IMR-90 (cell line): Measurements from ENCODE around the gene ZBTB45. TPM values are rescaled to one million over a fixed set of nuclear protein-coding genes. Genes with fewer than 3 reads are reported as not detected.

Experiments
- ATAC-seq: fragments of 200-7000 bp; cut with Tn5 transposase; 2 replicates; pipeline ENCODE4 v1.9.1; 2020; ENCODE audit warnings: low read depth, mild to moderate bottlenecking, moderate library complexity
- Bru-seq: library from RNA; stranded (reverse); fragments of 400-500 nt; gene quantifications from one replicate; lab custom pipeline; 2021; lab: Mats Ljungman, UMichigan
- BruChase-seq, 2 experiments: library from RNA; stranded (reverse); fragments of 400-500 nt; gene quantifications; one replicate each; lab custom pipeline; 2021; lab: Mats Ljungman, UMichigan
- BruUV-seq: library from RNA; stranded (reverse); fragments of 400-500 nt; replicated peaks from 2 replicates; lab custom pipeline; 2021; lab: Mats Ljungman, UMichigan
- CTCF ChIA-PET: fragments of 300-600 bp; formaldehyde crosslinking; extraction: SDS; loops from one replicate; lab custom pipeline; 2021; ENCODE audit warnings: antibody characterized with exemption; lab: Yijun Ruan, JAX
- POLR2A ChIA-PET: fragments of 300-600 bp; sonication (Branson Sonifier 250); formaldehyde crosslinking; loops from one replicate; lab custom pipeline; 2022; ENCODE audit warnings: antibody characterized with exemption; ENCODE audit not compliant: unreplicated experiment; lab: Charles Lee
- DNase-seq: peaks from one replicate; pipeline ENCODE4 v3.0.0; 2013
- H2AFZ ChIP-seq: replicated peaks from 2 replicates; pipeline ENCODE3; 2013; ENCODE audit warnings: low read length, mild to moderate bottlenecking; ENCODE audit not compliant: poor library complexity
- H2AK5ac ChIP-seq: 2 replicates; pipeline ENCODE4 v1.6.1; 2013; ENCODE audit warnings: low read depth, low read length, inconsistent platforms
- H2AK9ac ChIP-seq: replicated peaks from 2 replicates; pipeline ENCODE3; 2013; ENCODE audit warnings: mild to moderate bottlenecking, low read depth, low read length, moderate library complexity; ENCODE audit not compliant: poor library complexity
- H2BK120ac ChIP-seq: 2 replicates; pipeline ENCODE4 v1.6.1; 2013; ENCODE audit warnings: low read depth, low read length, inconsistent platforms
- H2BK15ac ChIP-seq: 3 replicates; pipeline ENCODE4 v1.6.1; 2013; ENCODE audit warnings: low read depth, low read length, inconsistent platforms
- H2BK20ac ChIP-seq: 2 replicates; pipeline ENCODE4 v1.6.1; 2013; ENCODE audit warnings: low read depth, mild to moderate bottlenecking, inconsistent platforms, low read length, moderate library complexity
- H2BK5ac ChIP-seq: 2 replicates; pipeline ENCODE4 v1.6.1; 2013; ENCODE audit warnings: mild to moderate bottlenecking, low read depth, low read length, inconsistent platforms; ENCODE audit not compliant: poor library complexity, severe bottlenecking
- H3K14ac ChIP-seq: replicated peaks from 2 replicates; pipeline ENCODE4 v1.6.1; 2013; ENCODE audit warnings: low read depth, low read length, inconsistent platforms
- H3K18ac ChIP-seq: 2 replicates; pipeline ENCODE4 v1.6.1; 2013; ENCODE audit warnings: low read depth, low read length, control low read depth
- H3K23ac ChIP-seq: 2 replicates; pipeline ENCODE4 v1.6.1; 2013; ENCODE audit warnings: low read depth, low read length, inconsistent platforms
- H3K27ac ChIP-seq: 2 replicates; pipeline ENCODE4 v1.5.1; 2013; ENCODE audit warnings: mild to moderate bottlenecking, control low read depth, low read length; ENCODE audit not compliant: insufficient read depth
- H3K27me3 ChIP-seq: 2 replicates; pipeline ENCODE4 v1.6.1; 2013; ENCODE audit warnings: low read length; ENCODE audit not compliant: control insufficient read depth, insufficient read depth
- H3K36me3 ChIP-seq: 2 replicates; pipeline ENCODE4 v1.6.1; 2013; ENCODE audit warnings: low read length, mixed read lengths; ENCODE audit not compliant: control insufficient read depth, insufficient read depth
- H3K4ac ChIP-seq: 2 replicates; pipeline ENCODE4 v1.6.1; 2013; ENCODE audit warnings: low read depth, low read length, inconsistent platforms
- H3K4me1 ChIP-seq: 2 replicates; pipeline ENCODE4 v1.6.1; 2013; ENCODE audit warnings: low read length, mixed read lengths; ENCODE audit not compliant: control insufficient read depth, insufficient read depth
- H3K4me2 ChIP-seq: 2 replicates; pipeline ENCODE4 v1.6.1; 2013; ENCODE audit warnings: low read depth, mild to moderate bottlenecking, control low read depth, low read length, moderate library complexity
- H3K4me3 ChIP-seq: 2 replicates; pipeline ENCODE4 v1.5.1; 2013; ENCODE audit warnings: low read depth, mild to moderate bottlenecking, control low read depth, low read length, moderate library complexity; ENCODE audit not compliant: insufficient read depth
- H3K56ac ChIP-seq: 2 replicates; pipeline ENCODE4 v1.6.1; 2013; ENCODE audit warnings: low read length, inconsistent platforms; ENCODE audit not compliant: insufficient read depth; ENCODE audit errors: extremely low read depth
- H3K79me1 ChIP-seq, 2 experiments: 2 replicates each; pipeline ENCODE4 v1.6.1; 2013; ENCODE audit warnings: low read length in 2 of 2, inconsistent platforms in 1 of 2, low read depth in 1 of 2
- H3K9ac ChIP-seq: 2 replicates; pipeline ENCODE4 v1.6.1; 2013; ENCODE audit warnings: low read depth, low read length, control low read depth
- H3K9me1 ChIP-seq: 2 replicates; pipeline ENCODE4 v1.6.1; 2013; ENCODE audit warnings: low read length, inconsistent platforms; ENCODE audit not compliant: insufficient read depth
- H3K9me3 ChIP-seq: 2 replicates; pipeline ENCODE4 v1.6.1; 2013; ENCODE audit warnings: low read length; ENCODE audit not compliant: control insufficient read depth, insufficient read depth
- H4K20me1 ChIP-seq: 2 replicates; pipeline ENCODE4 v1.6.1; 2013; ENCODE audit warnings: low read length, inconsistent platforms; ENCODE audit not compliant: insufficient read depth
- H4K5ac ChIP-seq: 2 replicates; pipeline ENCODE4 v1.6.1; 2013; ENCODE audit warnings: mild to moderate bottlenecking, low read depth, low read length, control low read depth
- H4K8ac ChIP-seq, 2 experiments: 2 replicates each; pipeline ENCODE4 v1.6.1; 2013; ENCODE audit warnings: low read depth in 2 of 2, low read length in 2 of 2, control low read depth in 1 of 2, inconsistent platforms in 1 of 2
- H4K91ac ChIP-seq: 2 replicates; pipeline ENCODE4 v1.6.1; 2013; ENCODE audit warnings: low read depth, low read length, inconsistent platforms; ENCODE audit not compliant: insufficient read depth
- CEBPB ChIP-seq: IDR thresholded peaks from 2 replicates; pipeline ENCODE4 v1.6.1; 2012; ENCODE audit warnings: low read depth, low read length, improper control_type of control experiment
- CHD1 ChIP-seq: IDR thresholded peaks from 2 replicates; pipeline ENCODE4 v1.6.1; 2012; ENCODE audit warnings: low read depth, low read length, improper control_type of control experiment
- ELK1 ChIP-seq: fragments of 150-350 bp; IDR thresholded peaks from 2 replicates; pipeline ENCODE4 v1.6.1; 2016; ENCODE audit warnings: low read depth, mild to moderate bottlenecking, low read length, moderate library complexity, borderline replicate concordance
- MAFK ChIP-seq: IDR thresholded peaks from 2 replicates; pipeline ENCODE4 v1.6.1; 2012; ENCODE audit warnings: low read depth, low read length, improper control_type of control experiment
- MAZ ChIP-seq: IDR thresholded peaks from 2 replicates; pipeline ENCODE4 v1.6.1; 2012; ENCODE audit warnings: low read depth, mild to moderate bottlenecking, low read length, improper control_type of control experiment, moderate library complexity, borderline replicate concordance
- MXI1 ChIP-seq: IDR thresholded peaks from 2 replicates; pipeline ENCODE4 v1.6.1; 2012; ENCODE audit warnings: low read depth, mild to moderate bottlenecking, low read length, moderate library complexity, borderline replicate concordance
- NFE2L2 ChIP-seq: fragments of 150-350 bp; IDR thresholded peaks from 2 replicates; pipeline ENCODE4 v1.6.1; 2016; ENCODE audit warnings: low read depth, mild to moderate bottlenecking, low read length
- POLR2A ChIP-seq: IDR thresholded peaks from 2 replicates; pipeline ENCODE4 v1.6.1; 2012; ENCODE audit warnings: mild to moderate bottlenecking, low read depth, low read length
- RAD21 ChIP-seq: IDR thresholded peaks from 2 replicates; pipeline ENCODE4 v1.6.1; 2012; ENCODE audit warnings: low read length, improper control_type of control experiment
- RFX5 ChIP-seq: IDR thresholded peaks from 2 replicates; pipeline ENCODE4 v1.8.0; 2012; ENCODE audit warnings: low read depth, mild to moderate bottlenecking, low read length, moderate library complexity
- USF2 ChIP-seq: fragments of 150-350 bp; IDR thresholded peaks from 2 replicates; pipeline ENCODE4 v1.6.1; 2017; ENCODE audit warnings: mild to moderate bottlenecking, antibody characterized with exemption, low read length, low read depth
- WGBS, 2 experiments: methylation state at CpG; one replicate each; pipeline versions ENCODE4 v1.1.5 to v1.1.7; 2013; ENCODE audit warnings: missing lambda C conversion rate in 2 of 2; ENCODE audit not compliant: insufficient read length in 1 of 2; ENCODE audit errors: extremely low coverage in 2 of 2; 5-methylcytosine and 5-hydroxymethylcytosine counted together
- dilution Hi-C: fragments of 300-500 bp; cut with HindIII; formaldehyde crosslinking; loops from one replicate; pipeline ENCODE4 v1.14.3; 2018; ENCODE audit warnings: low sequenced_read_pairs; ENCODE audit not compliant: unreplicated experiment
- in situ Hi-C: fragments of 300-500 bp; cut with MboI; formaldehyde crosslinking; loops from 3 replicates; pipeline ENCODE4 v1.14.3; 2019; ENCODE audit warnings: low sequenced_read_pairs, inconsistent platforms, mixed read lengths
- intact Hi-C: fragments of 100-400 bp; cut with micrococcal nuclease; formaldehyde crosslinking; loops from 2 replicates; pipeline ENCODE4 v1.10.0; 2022
- long read RNA-seq: library from polyadenylated mRNA; unstranded; transcript quantifications from one replicate; pipeline ENCODE4 v2.0.0, GENCODE V29; 2021; ENCODE audit not compliant: unreplicated experiment
- polyA plus RNA-seq, 3 experiments: library from polyadenylated mRNA; depleted of rRNA; stranded (reverse); fragments of >200 nt; gene quantifications; 2 replicates each; pipeline ENCODE4 v1.2.3, GENCODE V29; 2012; ENCODE audit warnings: low replicate concordance in 1 of 3
- total RNA-seq: library from RNA; depleted of rRNA; stranded (reverse); fragments of >200 nt; gene quantifications from 2 replicates; pipeline ENCODE4 v1.2.3, GENCODE V29; 2012; rRNA removed

ZBTB45 gene
- total RNA-seq (1.4 TPM in 2 replicates), polyA plus RNA-seq (2012; rRNA removed) (9.7 and 13.5 TPM in 2 replicates), Bru-seq, nascent RNA (percentile 61 among the genes with signal in this experiment), BruChase-seq, experiment 1, labeled RNA remaining after a 6-hour chase (percentile 55 among the genes with signal in this experiment), BruChase-seq, experiment 2, labeled RNA remaining after a 2-hour chase (percentile 64 among the genes with signal in this experiment)
- 9.5 and 13.5 TPM in 2 replicates for polyA plus RNA-seq (2012; cell fraction: cytosol; rRNA removed)
- 13.1 and 26.4 TPM in 2 replicates for polyA plus RNA-seq (2012; cell fraction: nucleus; rRNA removed; ENCODE audit: low replicate concordance)
- long read RNA-seq, partial matches to known transcripts, result 14 of 14 reads
- long read RNA-seq, other reads (novel, unspliced or antisense), result 0 of 14 reads

- 3% methylated on average over 36 of the region's 87 CpGs; no CpG with 5 or more reads in 1 of the 2 experiments for WGBS, 2 experiments
- peak within 1 kb of the TSS; percentile 98 for H2AFZ ChIP-seq
- peak within 1 kb of the TSS; percentile 67 for H3K18ac ChIP-seq
- H3K56ac ChIP-seq, result peak within 1 kb of the TSS; percentile 80
- peak within 1 kb of the TSS; percentile 93 for H4K91ac ChIP-seq
- no TSS peak for BruUV-seq
- H3K4ac ChIP-seq, result peak within 1 kb of the TSS; percentile 86
- peak within 1 kb of the TSS; percentile 94 for H3K4me2 ChIP-seq
- H3K27ac ChIP-seq, result peak within 1 kb of the TSS; percentile 93
- in situ Hi-C loops, result no loop called here
- ChIA-PET CTCF (interaction anchor here (0.6 to 1.5 kb wide), 4 partner anchors 12 to 69 kb away, joined by 3 to 6 read pairs (median 4); partner anchors contain the start of genes TRIM28 and ZNF324B), POLR2A (interaction anchor here (1.5 kb wide), 1 partner anchor 24 kb away, joined by 6 read pairs; the partner anchor contains the start of gene TRIM28)
- DNase-seq (peak; percentile 96), ATAC-seq (peak; percentile 84)
- peaks cover 6% of the 10 kb centered on the region for H3K4me1 ChIP-seq
- peaks cover 26% of the 10 kb centered on the region for H4K20me1 ChIP-seq
- peak within 1 kb of the TSS; percentile 42; the same call in 1 of the 2 replicates for H2BK120ac ChIP-seq
- H3K14ac ChIP-seq, result peak within 1 kb of the TSS; percentile 88
- H3K36me3 ChIP-seq, result peaks cover 16% of the 10 kb centered on the region
- dilution Hi-C loops, result no loop called here
- H3K9ac ChIP-seq, result peak within 1 kb of the TSS; percentile 96
- peak within 1 kb of the TSS; percentile 69 for H3K4me3 ChIP-seq
- H3K79me1 ChIP-seq, result peaks cover 0 to 42% of the 10 kb centered on the region in 2 experiments; a peak in 3 of 4 replicates
- H2BK15ac ChIP-seq, result no peak within 1 kb of the TSS
- H2BK20ac ChIP-seq, result no peak within 1 kb of the TSS
- peak within 1 kb of the TSS; percentile 84 for H2BK5ac ChIP-seq
- peaks cover 11% of the 10 kb centered on the region for H3K9me1 ChIP-seq
- H3K9me3 ChIP-seq, result no peaks in the 10 kb centered on the region
- peak within 1 kb of the TSS; percentile 98 for H2AK9ac ChIP-seq
- peak within 1 kb of the TSS; percentile 87 to 98 for H4K8ac ChIP-seq
- no peaks in the 10 kb centered on the region for H3K27me3 ChIP-seq
- intact Hi-C loops, result loop anchor here (1.0 to 5.0 kb wide), 3 partner anchors 20 to 212 kb away; partner anchors contain the start of genes ERVK3-1 and MZF1
- H2AK5ac ChIP-seq, result peak within 1 kb of the TSS; percentile 81
- H3K23ac ChIP-seq, result peak within 1 kb of the TSS; percentile 68
- H4K5ac ChIP-seq, result peak within 1 kb of the TSS; percentile 87
- TF ChIP-seq CHD1, result no peak
- TF ChIP-seq MAFK, result no peak
- TF ChIP-seq ELK1, result no peak
- peak; percentile 72 for TF ChIP-seq RAD21
- peak; percentile 43; the same call in 1 of the 2 replicates for TF ChIP-seq MXI1
- no peak for TF ChIP-seq CEBPB
- TF ChIP-seq POLR2A, result peak; percentile 66; the same call in 1 of the 2 replicates
- no peak for TF ChIP-seq RFX5
- no peak for TF ChIP-seq NFE2L2
- TF ChIP-seq MAZ, result peak; percentile 95
- no peak for TF ChIP-seq USF2
Observed at GRCh38 chr19:58519355-58520256, at the start of gene ZBTB45. Gene ZBTB45, minus strand, starts transcription at chr19:58519810. Its CDS starts 2,137 bp downstream, at chr19:58517673.
